ENCODE measurements around the gene KANK3. TPM values are rescaled to one million over a fixed set of nuclear protein-coding genes. Genes with fewer than 3 reads are reported as not detected.
A peak's percentile ranks its signal among the peaks of the same experiment; 100 is the strongest.

Gene KANK3
- total RNA-seq, 2 donors from 2014 or later, result 10.0 to 13.0 TPM

GRCh38 chr19:8336660-8337059 is 6.4 kb downstream of the KANK3 start:
- H3K36me3 ChIP-seq, result no peaks in the 10 kb centered on the region
- H3K4me3 ChIP-seq, result no peak overlapping the region
- ATAC-seq (ENCODE audit: insufficient number of reproducible peaks, low FRiP score, low read depth) (no peak), DNase-seq (ENCODE audit: low spot score) (no peak)
- TF ChIP-seq CTCF (IDR thresholded peaks at IDR 0.05), result no peak
- no peak overlapping the region for H3K27ac ChIP-seq
- no peaks in the 10 kb centered on the region for H3K9me3 ChIP-seq
- peaks cover 16% of the 10 kb centered on the region for H3K27me3 ChIP-seq (replicated peaks; ENCODE audit: insufficient read depth)
- peaks cover 4 to 22% of the 10 kb centered on the region in 2 donors for H3K4me1 ChIP-seq (ENCODE audit: control insufficient read depth in 1 of 2, low read depth in 2 of 2)

- H3K27ac ChIP-seq, result no peak overlapping the region
- peaks cover 16% of the 10 kb centered on the region for H3K27me3 ChIP-seq (replicated peaks; ENCODE audit: insufficient read depth)
- no peak overlapping the region for H3K4me3 ChIP-seq
- DNase-seq (ENCODE audit: low spot score) (no peak), ATAC-seq (ENCODE audit: insufficient number of reproducible peaks, low FRiP score, low read depth) (no peak)
- no peaks in the 10 kb centered on the region for H3K9me3 ChIP-seq
- H3K4me1 ChIP-seq (ENCODE audit: control insufficient read depth in 1 of 2, low read depth in 2 of 2), result peaks cover 4 to 22% of the 10 kb centered on the region in 2 donors
- no peak for TF ChIP-seq CTCF (IDR thresholded peaks at IDR 0.05)
- H3K36me3 ChIP-seq, result no peaks in the 10 kb centered on the region
Measured at GRCh38 chr19:8336072-8336569, 6.9 kb downstream of the KANK3 start.

- DNase-seq (ENCODE audit: low spot score) (no peak), ATAC-seq (ENCODE audit: insufficient number of reproducible peaks, low FRiP score, low read depth) (no peak)
- no peaks in the 10 kb centered on the region for H3K36me3 ChIP-seq
- TF ChIP-seq CTCF (IDR thresholded peaks at IDR 0.05), result no peak
- peak overlapping the region; percentile 17 for H3K4me3 ChIP-seq
- peaks cover 4 to 22% of the 10 kb centered on the region in 2 donors for H3K4me1 ChIP-seq (ENCODE audit: control insufficient read depth in 1 of 2, low read depth in 2 of 2)
- no peak overlapping the region for H3K27ac ChIP-seq
- H3K27me3 ChIP-seq (replicated peaks; ENCODE audit: insufficient read depth), result peaks cover 10% of the 10 kb centered on the region
- H3K9me3 ChIP-seq, result no peaks in the 10 kb centered on the region
Measured at GRCh38 chr19:8335343-8336071, 7.6 kb downstream of the KANK3 start.

- DNase-seq (ENCODE audit: low spot score), result no peak
- peaks cover 4 to 22% of the 10 kb centered on the region in 2 donors for H3K4me1 ChIP-seq (ENCODE audit: control insufficient read depth in 1 of 2, low read depth in 2 of 2)
- no peak for TF ChIP-seq CTCF (IDR thresholded peaks at IDR 0.05)
- no peak overlapping the region for H3K27ac ChIP-seq
- H3K27me3 ChIP-seq (replicated peaks; ENCODE audit: insufficient read depth), result peaks cover 8% of the 10 kb centered on the region
- peak overlapping the region; percentile 17 for H3K4me3 ChIP-seq
- ATAC-seq (ENCODE audit: insufficient number of reproducible peaks, low FRiP score, low read depth), result no peak
- H3K36me3 ChIP-seq, result no peaks in the 10 kb centered on the region
- H3K9me3 ChIP-seq, result no peaks in the 10 kb centered on the region
Measured at GRCh38 chr19:8334458-8335342, 8.4 kb downstream of the KANK3 start.

All from thoracic aorta (tissue), 2 donors.